ENCODE data around the gene MYO1A.

DNA sequence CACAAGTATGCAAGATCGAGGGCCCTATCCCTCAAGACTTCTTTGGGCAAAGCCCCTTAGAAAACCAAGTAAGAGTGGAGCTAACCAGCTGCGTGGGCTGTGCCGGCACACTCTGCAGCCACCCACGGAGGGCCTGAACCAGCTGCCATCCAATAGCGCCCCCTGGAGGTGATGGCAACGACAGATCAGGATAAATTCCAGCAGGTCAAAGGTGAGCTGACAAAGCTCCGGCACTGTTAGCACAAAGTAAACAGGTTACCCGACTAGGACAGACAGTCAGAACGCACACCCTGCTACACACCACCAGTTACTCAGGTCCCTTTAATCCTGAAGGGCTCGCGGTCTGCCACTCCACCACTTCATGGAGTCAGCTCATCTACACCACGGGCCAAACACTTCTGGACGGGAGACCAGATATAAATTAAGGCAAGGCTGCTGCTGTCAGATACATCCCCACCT is 48.5 kb downstream of the MYO1A start:
- TF ChIP-seq, protein P1, sequence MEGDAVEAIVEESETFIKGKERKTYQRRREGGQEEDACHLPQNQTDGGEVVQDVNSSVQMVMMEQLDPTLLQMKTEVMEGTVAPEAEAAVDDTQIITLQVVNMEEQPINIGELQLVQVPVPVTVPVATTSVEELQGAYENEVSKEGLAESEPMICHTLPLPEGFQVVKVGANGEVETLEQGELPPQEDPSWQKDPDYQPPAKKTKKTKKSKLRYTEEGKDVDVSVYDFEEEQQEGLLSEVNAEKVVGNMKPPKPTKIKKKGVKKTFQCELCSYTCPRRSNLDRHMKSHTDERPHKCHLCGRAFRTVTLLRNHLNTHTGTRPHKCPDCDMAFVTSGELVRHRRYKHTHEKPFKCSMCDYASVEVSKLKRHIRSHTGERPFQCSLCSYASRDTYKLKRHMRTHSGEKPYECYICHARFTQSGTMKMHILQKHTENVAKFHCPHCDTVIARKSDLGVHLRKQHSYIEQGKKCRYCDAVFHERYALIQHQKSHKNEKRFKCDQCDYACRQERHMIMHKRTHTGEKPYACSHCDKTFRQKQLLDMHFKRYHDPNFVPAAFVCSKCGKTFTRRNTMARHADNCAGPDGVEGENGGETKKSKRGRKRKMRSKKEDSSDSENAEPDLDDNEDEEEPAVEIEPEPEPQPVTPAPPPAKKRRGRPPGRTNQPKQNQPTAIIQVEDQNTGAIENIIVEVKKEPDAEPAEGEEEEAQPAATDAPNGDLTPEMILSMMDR (IDR thresholded peaks at IDR 0.05) = peak in 3 of 4 experiments; percentile 34 to 69 (median 57)
- TF ChIP-seq POLR2AphosphoS5 (IDR thresholded peaks at IDR 0.05) = no peak
